Erythroblast (primary cell): ENCODE results near the gene CFAP92.

Source experiments
- GATA1 ChIP-seq: IDR thresholded peaks from 2 replicates; pipeline ENCODE4 v1.6.1; 2011; ENCODE audit warnings: low read depth, mild to moderate bottlenecking, control low read depth, low read length, moderate library complexity
- POLR2A ChIP-seq: IDR thresholded peaks from 2 replicates; pipeline ENCODE4 v1.6.1; 2011; ENCODE audit warnings: mild to moderate bottlenecking, low read length

GRCh38 chr3:128945041-128945877 is 48.6 kb downstream of the CFAP92 start:
- TF ChIP-seq POLR2A = no peak
- no peak for TF ChIP-seq GATA1
